Iris pigment epithelial cell (primary cell): Measurements from ENCODE around the gene METTL17.
A peak's percentile ranks its signal among the peaks of the same experiment; 100 is the strongest.
"Not testable (repeated sequence)": the region's sequence is repeated elsewhere in the genome, so short reads cannot be mapped to it uniquely, and the experiment has no call there.

Experiments used
- DNase-seq: peaks from one replicate; pipeline ENCODE4 v3.0.0-alpha.2; 2011; ENCODE audit warnings: low read depth

METTL17 gene, protein sequence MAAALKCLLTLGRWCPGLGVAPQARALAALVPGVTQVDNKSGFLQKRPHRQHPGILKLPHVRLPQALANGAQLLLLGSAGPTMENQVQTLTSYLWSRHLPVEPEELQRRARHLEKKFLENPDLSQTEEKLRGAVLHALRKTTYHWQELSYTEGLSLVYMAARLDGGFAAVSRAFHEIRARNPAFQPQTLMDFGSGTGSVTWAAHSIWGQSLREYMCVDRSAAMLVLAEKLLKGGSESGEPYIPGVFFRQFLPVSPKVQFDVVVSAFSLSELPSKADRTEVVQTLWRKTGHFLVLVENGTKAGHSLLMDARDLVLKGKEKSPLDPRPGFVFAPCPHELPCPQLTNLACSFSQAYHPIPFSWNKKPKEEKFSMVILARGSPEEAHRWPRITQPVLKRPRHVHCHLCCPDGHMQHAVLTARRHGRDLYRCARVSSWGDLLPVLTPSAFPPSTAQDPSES

DNA sequence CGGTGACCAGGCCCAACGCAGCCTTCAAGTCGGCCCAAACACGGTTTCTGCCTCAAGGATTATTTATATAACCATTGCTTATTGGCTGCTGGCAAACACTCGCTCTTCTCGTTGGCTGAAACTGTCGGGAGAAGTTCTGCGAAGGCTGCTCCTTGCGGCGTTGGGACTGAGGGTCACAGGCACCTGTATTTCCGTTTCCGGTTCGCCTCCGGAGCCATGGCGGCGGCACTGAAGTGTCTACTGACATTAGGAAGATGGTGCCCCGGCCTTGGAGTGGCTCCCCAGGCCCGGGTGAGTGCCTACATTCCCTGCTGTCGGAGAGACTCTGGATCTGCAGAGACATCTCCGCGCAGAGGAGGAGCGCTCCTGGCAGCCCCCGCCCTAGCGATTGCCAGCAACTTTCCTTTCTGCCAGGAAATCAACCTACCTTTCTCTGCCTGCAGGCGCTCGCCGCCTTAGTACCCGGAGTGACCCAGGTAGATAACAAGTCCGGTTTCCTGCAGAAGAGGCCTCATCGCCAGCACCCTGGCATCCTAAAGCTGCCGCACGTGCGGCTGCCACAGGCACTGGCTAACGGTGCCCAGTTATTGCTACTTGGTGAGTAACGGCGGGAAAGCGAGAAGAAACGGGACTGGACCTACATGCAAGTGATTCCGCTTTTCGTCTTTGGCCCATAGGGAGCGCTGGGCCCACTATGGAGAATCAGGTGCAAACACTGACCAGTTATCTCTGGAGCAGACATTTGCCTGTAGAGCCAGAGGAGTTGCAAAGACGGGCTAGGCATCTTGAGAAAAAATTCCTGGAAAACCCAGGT is at the start of gene METTL17:
Gene METTL17, plus strand, starts transcription at position 194 of the 814 bp plus-strand sequence. Its CDS starts 23 bp downstream, at position 217.
- DNase-seq, result peak; percentile 99

DNA sequence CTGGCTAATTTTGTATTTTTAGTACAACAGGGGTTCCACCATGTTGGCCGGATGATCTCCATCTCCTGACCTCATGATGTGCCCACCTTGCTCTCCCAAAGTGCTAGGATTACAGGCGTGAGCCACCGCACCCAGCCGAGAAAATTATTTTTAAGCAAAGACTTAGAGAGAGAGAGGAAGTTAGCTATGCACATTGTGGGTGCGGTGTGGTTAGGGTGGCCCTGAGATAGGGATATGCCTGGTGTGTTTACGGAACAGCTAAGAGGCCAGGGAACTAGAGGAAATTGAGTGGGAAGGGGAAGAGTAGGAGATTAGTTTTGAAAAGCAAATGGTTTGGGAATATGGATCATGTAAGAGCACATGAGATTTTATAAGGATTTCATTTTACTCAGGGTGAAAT is 44.6 kb upstream of the METTL17 start:
- DNase-seq, result not testable (repeated sequence)

DNA sequence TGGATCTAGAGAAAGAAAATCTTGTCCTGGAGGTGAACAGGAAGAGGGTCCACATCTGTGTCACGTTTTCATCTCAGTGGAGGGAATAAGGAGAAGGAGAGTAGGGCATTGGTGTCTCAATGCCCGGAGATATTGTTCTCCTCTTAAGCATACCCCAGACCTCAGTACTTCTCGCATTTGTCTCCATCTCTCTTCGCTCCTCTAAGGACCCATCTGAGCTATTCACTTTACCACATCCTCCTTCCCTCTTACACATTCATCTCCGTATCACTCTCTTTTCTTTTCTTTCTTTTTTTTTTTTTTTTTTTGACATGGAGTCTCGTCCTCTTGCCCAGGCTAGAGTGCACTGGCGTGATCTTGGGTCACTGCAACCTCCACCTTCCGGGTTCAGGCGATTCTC is 43.1 kb upstream of the METTL17 start:
- not testable (repeated sequence) for DNase-seq

DNA sequence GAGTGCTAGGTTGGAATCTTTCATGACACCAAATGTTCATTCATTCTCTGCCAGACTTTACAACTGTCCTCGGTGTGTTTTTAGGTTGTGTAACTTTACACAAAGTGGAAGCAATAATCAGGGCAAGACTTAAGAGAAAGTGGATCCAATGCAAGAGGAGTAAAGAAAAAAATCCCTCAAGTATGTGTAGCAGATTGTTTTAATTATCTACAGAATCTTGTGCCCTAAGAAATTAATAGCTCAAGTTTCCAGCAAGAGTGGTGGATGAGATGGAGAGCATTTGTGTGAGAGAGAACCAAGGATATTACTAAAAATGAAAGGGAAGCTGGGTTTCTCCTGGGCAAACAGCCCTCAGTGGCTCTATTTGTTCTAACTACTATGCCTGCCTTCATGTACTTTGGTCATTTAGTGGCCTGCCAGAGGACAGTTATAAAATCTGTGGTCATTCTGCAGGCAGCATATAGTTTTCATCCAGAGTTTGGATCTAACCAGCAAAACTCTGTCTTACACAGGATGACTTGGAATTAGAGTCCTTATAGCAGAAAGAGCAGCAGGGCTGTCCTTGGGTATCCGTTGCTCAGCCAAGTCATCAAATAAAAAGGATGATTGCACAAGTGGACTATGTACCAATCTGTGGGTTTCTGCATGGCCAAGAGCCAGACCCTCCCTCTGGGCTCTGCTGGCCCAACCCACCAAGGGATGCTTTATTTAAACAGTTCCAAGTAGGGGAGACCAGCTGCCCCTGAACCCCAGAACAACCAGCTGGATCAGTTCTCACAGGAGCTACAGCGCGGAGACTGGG is 34.8 kb upstream of the METTL17 start, which contains the start of gene RNASE2:
Gene RNASE2, plus strand, starts transcription at position 752 of the 802 bp plus-strand sequence. CDS start 285 bp downstream, outside the sequence.
- DNase-seq, result not testable (repeated sequence)

DNA sequence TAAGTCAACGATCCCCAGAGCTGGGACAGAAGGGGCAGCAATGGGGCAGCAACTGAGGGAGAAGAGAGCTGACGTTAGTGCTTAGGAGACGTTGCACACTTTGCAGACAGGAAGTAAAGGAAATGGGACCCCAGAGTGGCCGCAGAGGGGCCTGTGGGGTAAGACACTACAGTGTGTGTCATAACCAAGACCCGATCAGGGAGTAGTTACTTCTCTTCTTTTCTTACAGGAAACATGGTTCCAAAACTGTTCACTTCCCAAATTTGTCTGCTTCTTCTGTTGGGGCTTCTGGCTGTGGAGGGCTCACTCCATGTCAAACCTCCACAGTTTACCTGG is 34.3 kb upstream of the METTL17 start:
- DNase-seq, result not testable (repeated sequence)

DNA sequence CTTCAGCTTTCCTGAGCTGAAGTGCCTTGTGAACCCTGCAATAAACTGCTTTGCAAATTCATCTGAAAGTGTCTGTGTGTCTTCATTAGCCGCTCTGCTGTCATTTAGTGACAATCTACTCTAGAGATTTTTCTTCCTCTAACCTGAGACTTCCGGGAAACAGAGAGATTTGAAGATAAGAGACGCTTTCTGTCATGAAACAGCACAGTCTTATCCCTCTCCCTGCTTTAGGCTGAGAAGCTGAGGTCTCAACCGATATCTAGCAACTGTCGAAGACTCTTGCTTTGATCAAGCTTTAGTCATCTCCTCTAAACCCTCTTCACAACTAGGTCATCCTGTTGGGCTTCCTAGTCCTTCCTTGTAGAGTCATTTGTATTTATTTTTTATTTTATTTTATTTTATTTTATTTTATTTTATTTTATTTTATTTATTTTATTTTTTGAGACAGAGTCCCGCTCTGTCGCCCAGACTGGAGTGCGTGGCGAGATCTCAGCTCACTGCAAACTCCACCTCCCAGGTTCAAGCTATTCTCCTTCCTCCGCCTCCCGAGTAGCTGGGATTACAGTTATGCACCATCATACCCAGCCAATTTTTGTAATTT is 33.3 kb upstream of the METTL17 start:
- no peak for DNase-seq

DNA sequence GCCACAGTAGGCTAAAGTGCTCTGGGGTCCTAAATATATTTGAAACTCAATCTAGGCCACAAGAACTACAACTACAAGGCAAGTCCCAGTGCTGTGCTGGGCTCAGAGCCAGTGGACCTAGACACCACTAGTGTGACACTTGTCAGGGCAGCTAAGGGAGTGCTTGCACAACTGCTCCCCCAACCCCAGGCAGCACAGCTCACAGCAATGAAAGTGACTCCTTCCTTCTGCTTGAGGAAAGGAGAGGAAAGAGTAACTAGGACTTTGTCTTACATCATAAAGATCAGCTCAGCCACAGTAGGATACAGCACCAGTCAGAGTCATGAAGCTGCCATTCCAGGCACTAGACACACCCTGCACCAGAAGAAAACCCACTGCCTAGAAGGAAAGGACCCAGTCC is 30.8 kb upstream of the METTL17 start:
- not testable (repeated sequence) for DNase-seq

DNA sequence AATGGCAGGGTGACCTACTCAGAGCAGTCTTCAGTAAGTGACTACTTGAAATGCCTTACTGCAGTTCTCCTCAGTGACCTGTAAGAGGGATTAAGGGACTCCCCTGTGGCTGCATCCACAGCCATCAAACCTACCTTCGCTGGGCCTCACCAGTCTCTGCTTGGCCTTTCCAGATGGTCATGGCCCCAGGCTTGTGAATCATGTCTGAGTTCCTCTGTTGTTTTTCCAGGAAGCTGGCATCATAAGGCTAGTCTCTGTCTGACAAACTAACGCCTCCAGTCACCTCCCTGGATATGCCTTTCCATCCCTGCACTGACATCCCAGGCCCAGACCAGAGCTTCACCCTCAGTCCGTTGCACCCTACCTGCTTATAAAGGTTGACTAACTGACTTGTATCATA is 20.4 kb upstream of the METTL17 start:
- no peak for DNase-seq

DNA sequence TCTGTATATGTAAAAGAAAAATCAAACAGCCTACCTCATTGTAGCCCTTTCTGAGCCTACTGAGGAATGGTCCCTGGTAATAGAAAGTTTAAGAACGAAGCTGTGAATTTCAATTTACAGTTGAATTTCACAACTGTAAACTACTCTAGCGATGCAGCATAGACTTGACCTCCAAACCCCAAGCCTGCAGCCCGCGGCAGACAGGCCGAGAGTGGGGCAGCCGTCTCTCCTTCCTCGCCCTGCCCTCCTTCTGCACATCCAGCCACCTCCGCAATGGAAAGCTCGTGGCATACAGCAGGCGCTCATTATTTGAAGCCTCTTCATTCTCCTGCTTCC is 19.2 kb upstream of the METTL17 start:
- DNase-seq, result no peak

DNA sequence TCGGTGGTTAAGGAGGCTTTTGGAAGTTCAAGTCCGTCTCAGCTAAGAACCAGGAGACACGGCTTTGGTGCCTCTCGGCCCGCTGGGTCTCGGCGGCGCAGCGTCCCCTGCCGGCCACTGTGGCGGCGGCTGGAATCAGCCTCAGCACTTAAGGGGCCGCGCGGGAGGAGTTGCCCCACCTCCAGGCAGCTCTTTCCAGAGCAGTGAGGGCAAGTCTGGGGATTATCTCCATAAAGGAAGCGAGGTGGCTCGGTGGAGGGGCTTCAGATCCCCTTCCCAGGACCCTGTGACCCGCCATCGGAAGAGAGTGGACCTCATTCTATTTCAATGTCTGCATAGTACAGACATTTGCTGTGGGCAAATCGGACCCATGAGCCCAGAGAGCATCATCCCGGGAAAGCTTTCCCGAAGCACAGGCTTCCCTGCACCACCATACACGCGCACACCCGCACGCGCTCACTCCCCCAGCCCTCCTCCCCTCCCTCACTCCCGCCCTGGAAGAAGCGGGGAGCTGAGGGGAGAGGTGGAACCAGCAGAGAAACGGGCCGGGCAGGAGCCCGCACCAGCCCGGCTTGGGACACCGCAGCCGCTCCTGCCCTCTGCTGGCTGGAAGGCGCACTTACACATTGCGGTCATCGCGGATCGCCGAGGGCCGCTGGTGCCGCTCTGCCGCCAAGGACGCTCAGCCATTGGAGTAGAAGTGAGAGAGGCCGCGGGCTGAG is 18.6 kb upstream of the METTL17 start:
- peak; percentile 85 for DNase-seq

DNA sequence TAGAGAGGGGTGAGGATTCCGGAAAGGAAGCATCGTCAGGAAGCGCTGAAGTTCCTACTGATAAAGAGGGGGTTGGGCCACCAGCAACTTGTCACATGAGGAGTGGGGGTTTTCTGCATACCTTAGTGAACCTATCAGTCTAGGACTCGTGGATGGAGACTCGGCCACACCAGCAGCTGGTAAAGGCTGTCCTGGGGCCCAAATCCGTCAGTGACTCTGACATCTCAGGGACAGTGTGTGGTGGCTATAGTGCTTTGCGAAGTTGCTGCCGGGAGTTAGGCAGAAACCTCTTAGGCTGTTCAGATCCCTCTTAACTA is 18.1 kb upstream of the METTL17 start:
- DNase-seq, result no peak

DNA sequence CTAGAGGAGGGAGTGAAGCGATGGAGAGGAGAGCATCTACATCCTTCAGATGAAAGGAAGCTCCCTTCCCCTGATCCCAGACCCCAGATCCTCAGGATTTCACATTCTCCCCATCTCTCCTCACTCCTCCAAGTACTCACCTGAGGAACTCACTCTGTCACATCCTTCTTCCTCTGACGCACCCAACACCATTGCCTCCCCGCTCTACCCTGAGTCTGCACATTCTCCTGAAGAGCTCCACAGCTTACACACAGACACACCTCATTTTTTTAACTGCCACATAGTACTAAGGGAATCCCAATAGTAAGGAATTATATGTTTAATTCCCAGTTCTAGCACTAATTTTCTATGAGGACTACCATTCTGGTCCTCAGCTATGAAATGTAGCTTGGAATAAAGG is 16.3 kb upstream of the METTL17 start:
- DNase-seq, result no peak

DNA sequence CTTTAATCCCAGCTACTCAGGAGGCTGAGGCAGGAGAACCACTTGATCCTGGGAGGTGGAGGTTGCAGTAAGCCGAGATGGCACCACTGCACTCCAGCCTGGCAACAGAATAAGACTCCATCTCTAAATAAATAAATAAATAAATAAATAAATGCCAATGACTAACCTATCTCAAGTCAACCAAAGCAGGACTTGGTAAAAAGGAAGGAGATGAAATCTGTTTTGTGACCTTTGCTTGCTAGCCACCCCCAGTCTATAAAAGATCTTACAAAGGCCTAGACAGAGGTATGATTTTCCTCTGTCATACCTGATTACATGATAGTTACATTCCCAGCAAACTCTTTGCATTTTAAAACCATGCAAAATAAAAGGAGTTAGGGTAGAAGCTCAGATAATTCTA is 13.5 kb upstream of the METTL17 start:
- DNase-seq, result no peak

DNA sequence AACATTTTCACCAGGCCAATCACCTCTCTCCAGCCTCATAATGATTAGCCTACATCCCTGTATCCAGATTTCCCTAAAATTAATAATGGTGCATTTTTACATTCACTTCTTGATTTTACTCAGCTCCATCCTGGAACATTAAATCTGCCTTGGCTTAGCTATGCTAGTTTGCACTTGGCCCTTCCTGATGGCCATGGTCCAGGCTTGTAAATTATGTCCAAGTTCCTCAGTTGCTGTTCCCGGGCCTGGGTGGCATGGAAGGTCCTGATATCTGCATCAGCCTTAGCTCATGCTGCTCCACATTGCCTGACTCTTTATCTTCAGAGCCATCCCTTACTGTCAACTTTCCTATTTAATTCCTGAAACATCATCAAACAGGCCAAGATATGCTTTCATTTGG is 11.1 kb upstream of the METTL17 start:
- no peak for DNase-seq

DNA sequence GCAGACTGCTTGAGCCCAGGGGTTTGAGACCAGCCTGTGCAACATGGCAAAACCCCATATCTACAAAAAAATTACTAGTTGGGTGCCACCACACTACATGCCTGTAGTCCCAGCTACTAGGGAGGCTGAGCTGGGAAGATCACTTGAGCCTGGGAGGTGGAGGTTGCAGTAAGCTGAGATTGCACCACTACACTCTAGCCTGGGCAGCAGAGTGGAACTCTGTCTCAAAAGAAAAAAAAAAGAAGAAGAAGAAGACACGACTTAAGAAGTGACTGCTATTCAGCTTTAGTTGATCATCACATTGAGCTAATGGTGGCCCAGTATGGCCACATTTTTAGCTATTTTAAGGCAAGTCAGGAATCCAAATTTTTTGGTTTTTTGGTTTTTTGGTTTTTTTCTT is 8.9 kb upstream of the METTL17 start:
- no peak for DNase-seq

DNA sequence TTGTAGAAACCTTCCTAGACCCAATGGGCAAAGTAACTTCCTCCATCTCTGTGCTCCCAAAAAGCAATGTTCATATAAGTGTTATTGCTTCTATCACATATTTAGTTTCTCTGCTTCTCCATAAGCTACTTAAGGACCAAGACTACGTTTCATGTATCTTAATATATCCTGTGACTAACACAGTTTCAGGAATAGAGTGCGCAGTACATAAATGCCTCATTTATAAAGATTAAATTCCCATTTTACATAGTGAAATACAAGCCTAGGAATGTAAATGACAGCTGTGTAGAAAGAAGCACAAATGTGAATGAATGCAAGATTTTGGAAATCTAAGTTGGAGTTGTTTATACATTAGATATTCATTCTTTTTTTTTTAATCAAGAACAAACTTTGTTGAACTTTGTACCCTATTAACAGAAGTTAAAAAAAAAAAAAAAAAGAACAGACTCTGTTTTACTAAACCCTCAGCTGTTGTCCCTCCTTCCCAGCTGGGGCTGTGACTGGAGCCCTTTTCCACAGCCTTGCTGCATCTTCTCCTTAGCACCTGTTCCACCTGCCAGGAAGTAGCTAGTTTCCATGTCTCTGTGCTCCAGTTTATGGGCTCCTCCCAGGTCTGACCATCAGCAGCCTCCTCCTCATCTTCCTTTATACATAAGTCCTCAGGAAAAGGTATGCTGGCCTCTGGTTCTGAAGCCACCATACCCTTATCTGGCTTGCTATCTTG is 7.0 kb upstream of the METTL17 start:
- no peak for DNase-seq

DNA sequence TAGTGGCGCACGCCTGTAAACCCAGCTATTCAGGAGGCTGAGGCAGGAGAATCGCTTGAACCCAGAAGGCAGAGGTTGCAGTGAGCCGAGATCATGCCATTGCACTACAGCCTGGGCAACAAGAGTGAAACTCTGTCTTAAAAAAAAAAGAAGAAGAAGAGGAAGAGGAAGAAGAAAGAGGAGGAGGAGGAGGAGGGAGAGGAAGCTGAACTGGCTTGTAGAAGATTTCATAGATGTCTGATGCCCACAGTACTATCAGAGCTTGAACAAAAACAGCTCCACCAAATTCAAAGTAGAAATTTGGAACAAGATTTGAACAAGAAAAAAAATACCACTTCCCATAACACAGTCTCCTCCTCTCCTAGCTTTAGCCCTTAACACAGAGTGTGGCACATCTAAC is 4.1 kb upstream of the METTL17 start:
- DNase-seq, result not testable (repeated sequence)

DNA sequence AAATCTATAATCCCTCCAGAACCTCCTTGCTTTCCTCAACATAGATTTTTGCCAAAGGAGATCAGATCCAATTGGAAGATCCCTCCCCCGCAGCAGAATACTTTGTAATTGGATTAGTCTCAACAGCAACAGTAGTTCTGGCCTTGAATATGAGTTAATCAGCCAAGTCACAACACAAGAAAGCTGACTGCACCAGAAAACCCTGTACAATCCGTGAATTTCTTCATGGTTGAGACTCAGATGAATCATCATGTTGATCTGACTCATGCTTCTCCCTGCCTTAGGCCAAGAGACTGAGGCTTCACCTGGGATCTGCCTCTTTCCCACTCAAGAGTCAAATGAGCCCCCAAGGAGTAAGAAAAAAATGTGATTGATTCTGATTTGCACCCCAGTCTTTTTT is 3.0 kb upstream of the METTL17 start:
- peak; percentile 99 for DNase-seq

DNA sequence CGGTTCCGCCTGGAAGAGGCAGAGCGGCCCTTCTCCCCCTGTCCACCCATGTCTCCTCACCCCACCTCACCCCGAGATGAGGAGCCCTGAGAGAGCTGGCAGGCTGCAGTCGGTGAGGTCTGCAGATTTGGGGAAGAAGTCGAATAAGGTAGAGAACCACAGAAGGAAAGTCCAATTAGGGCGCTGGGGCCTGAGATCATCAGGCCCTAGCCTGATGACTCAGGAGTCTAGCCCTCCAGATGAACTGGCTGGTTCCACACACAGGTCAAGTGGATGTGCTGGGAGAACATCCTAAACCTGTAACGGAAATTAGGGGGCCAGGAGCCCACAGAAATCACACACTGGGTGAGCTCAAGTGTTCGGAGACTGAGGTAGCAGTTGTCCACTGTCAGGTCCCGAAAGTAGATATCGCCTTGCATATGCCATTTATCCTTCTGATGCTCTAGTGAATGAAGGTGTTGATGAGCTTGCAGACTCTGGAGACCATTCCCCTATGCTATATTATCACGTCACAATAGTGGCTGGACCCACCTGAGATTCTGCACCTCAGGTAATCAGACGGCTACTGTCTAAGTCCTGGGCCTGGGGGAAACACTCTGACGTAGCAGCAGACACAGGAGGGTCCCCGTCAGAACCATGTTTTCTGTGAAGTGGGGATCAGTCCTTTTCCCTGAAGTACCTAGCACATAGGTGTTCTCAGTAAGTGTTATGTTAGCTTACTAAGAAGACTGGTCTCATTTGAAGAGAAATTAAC is 886 bp upstream of the METTL17 start:
- DNase-seq, result peak; percentile 80

DNA sequence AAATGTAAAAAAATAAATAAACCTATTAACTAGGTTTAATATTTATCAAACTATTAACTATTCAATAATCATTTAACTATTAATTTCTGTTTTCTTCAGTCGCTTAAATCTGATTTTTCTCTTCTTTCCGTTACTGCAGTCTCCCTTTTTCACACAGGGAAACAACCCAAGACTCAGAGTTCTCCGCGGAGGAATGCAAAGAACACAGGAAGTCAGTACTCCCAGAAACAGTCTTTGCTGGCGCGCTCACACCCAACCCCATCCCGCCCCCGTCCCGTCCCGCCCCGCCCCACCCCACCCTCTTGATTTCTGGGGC is 351 bp upstream of the METTL17 start:
- no peak for DNase-seq
